K562 (cell line): ENCODE data around the gene SFXN2. TPM values are rescaled to one million over a fixed set of nuclear protein-coding genes. Genes with fewer than 3 reads are reported as not detected.
A peak's percentile ranks its signal among the peaks of the same experiment; 100 is the strongest.

Experiments
- ATAC-seq: fragments of 200-7000 bp; cut with Tn5 transposase; 3 replicates; pipeline ENCODE4 v1.9.1; 2020; ENCODE audit warnings: moderate library complexity
- BruUV-seq: library from RNA; stranded (reverse); fragments of 400-500 nt; replicated peaks from 2 replicates; lab custom pipeline; 2021; lab: Mats Ljungman, UMichigan
- CTCF ChIA-PET: fragments of 300-600 bp; formaldehyde crosslinking; extraction: SDS; loops from one replicate; lab custom pipeline; 2021; ENCODE audit warnings: low intra/inter-chr PET ratio; lab: Yijun Ruan, JAX
- POLR2A ChIA-PET: fragments of 300-600, 350-650 bp; sonication (Branson Sonifier 250); formaldehyde crosslinking; extraction: SDS; loops from one replicate; lab custom pipeline; 2021; ENCODE audit warnings: antibody characterized with exemption, inconsistent platforms; lab: Yijun Ruan, JAX
- DNase-seq, 4 experiments: peaks; one replicate each; pipeline versions ENCODE4 v3.0.0 to v3.0.0-alpha.2; 2011 to 2018; ENCODE audit warnings: low spot score in 3 of 4, mixed read lengths in 3 of 4; ENCODE audit errors: extremely low read depth in 1 of 4
- FAIRE-seq: peaks from 2 replicates; lab custom pipeline; 2011; peaks lifted over from hg19 to GRCh38; lab: Jason Lieb, UNC
- H2AFZ ChIP-seq: 2 replicates; pipeline ENCODE4 v1.6.0; 2011; ENCODE audit warnings: low read depth, low read length, control low read depth, inconsistent platforms
- H3K27ac ChIP-seq: fragments of 200-600 bp; 3 replicates; pipeline ENCODE4 v1.8.0; 2011; ENCODE audit warnings: low read depth, mild to moderate bottlenecking, control low read depth, inconsistent platforms, low read length, moderate library complexity, mixed read lengths; ENCODE audit errors: extremely low read depth
- H3K27me3 ChIP-seq, 2 experiments: fragments of 300-600 bp in 1 of 2; 2 replicates in 1 of 2; 3 replicates in 1 of 2; pipeline versions ENCODE4 v1.6.0 to v1.8.0; 2011; ENCODE audit warnings: inconsistent platforms in 2 of 2, low read length in 2 of 2, mild to moderate bottlenecking in 1 of 2, mixed read lengths in 1 of 2, moderate library complexity in 1 of 2; ENCODE audit not compliant: control insufficient read depth in 2 of 2, insufficient read depth in 2 of 2
- H3K36me3 ChIP-seq: fragments of 300-600 bp; 3 replicates; pipeline ENCODE4 v1.8.0; 2011; ENCODE audit warnings: mild to moderate bottlenecking, low read length, inconsistent platforms; ENCODE audit not compliant: control insufficient read depth, insufficient read depth
- H3K4me1 ChIP-seq, 2 experiments: fragments of 200-600 bp in 1 of 2; replicated peaks in 1 of 2; 2 replicates in 1 of 2; 3 replicates in 1 of 2; pipeline versions ENCODE4 v1.5.1 to v1.8.0; 2011; ENCODE audit warnings: inconsistent platforms in 2 of 2, low read length in 2 of 2, mild to moderate bottlenecking in 1 of 2, mixed read lengths in 1 of 2, moderate library complexity in 1 of 2; ENCODE audit not compliant: control insufficient read depth in 2 of 2, insufficient read depth in 2 of 2
- H3K4me2 ChIP-seq: 2 replicates; pipeline ENCODE4 v1.6.1; 2011; ENCODE audit warnings: low read length, control low read depth, inconsistent platforms, mixed read lengths; ENCODE audit not compliant: insufficient read depth
- H3K4me3 ChIP-seq: fragments of 200-600 bp; sonication (generic), shearing (Covaris generic); 2 replicates; pipeline ENCODE4 v1.5.1; 2016; ENCODE audit warnings: control low read depth, inconsistent platforms
- H3K79me2 ChIP-seq: fragments of 200-600 bp; 3 replicates; pipeline ENCODE4 v1.8.0; 2011; ENCODE audit warnings: low read length, inconsistent platforms; ENCODE audit not compliant: control insufficient read depth, insufficient read depth
- H3K9ac ChIP-seq, 2 experiments: 2 replicates each; pipeline versions ENCODE4 v1.6.0 to v1.6.1; 2011; ENCODE audit warnings: low read depth in 2 of 2, low read length in 2 of 2, control low read depth in 1 of 2, inconsistent platforms in 1 of 2, mild to moderate bottlenecking in 1 of 2, mixed read lengths in 1 of 2; ENCODE audit not compliant: insufficient read depth in 1 of 2
- H3K9me1 ChIP-seq: one replicate; pipeline ENCODE4 v1.6.0; 2011; ENCODE audit warnings: inconsistent platforms, mild to moderate bottlenecking, low read length, moderate library complexity; ENCODE audit not compliant: control insufficient read depth, insufficient read depth
- H3K9me3 ChIP-seq: replicated peaks from 2 replicates; pipeline ENCODE4 v1.5.1; 2011; ENCODE audit warnings: low read depth, low read length, inconsistent platforms; ENCODE audit not compliant: control insufficient read depth, insufficient read depth
- H4K20me1 ChIP-seq: replicated peaks from 2 replicates; pipeline ENCODE4 v1.6.1; 2011; ENCODE audit warnings: low read length, inconsistent platforms, mixed read lengths; ENCODE audit not compliant: control insufficient read depth, insufficient read depth
- CTCFL ChIP-seq: IDR thresholded peaks from 2 replicates; pipeline ENCODE4 v1.6.1; 2011; ENCODE audit warnings: borderline replicate concordance, low read depth, mild to moderate bottlenecking, moderate library complexity, low read length; ENCODE audit not compliant: insufficient read depth, poor library complexity, severe bottlenecking
- E2F1 ChIP-seq: sonication (generic); formaldehyde crosslinking; IDR thresholded peaks from 2 replicates; pipeline ENCODE4 v1.8.1; 2023; ENCODE audit warnings: mild to moderate bottlenecking, missing genetic modification reagents, moderate library complexity
- ESRRB ChIP-seq: fragments of 250-450 bp; sonication (Bioruptor Pico); IDR thresholded peaks from 2 replicates; pipeline ENCODE4 v1.5.0; 2020; ENCODE audit warnings: mild to moderate bottlenecking, moderate library complexity, borderline replicate concordance
- HDGF ChIP-seq: fragments of 450-650 bp; IDR thresholded peaks from 2 replicates; pipeline ENCODE4 v1.6.1; 2016
- MAX ChIP-seq: sonication (generic); formaldehyde crosslinking; IDR thresholded peaks from 2 replicates; pipeline ENCODE4 v1.9.0; 2022; ENCODE audit warnings: mild to moderate bottlenecking, missing genetic modification reagents
- MITF ChIP-seq: IDR thresholded peaks from 2 replicates; pipeline ENCODE4 v1.6.1; 2014; ENCODE audit warnings: antibody characterized with exemption
- NR2C1 ChIP-seq, 2 experiments: fragments of 450-650 bp; IDR thresholded peaks; 2 replicates each; pipeline ENCODE4 v1.6.1; 2017; ENCODE audit warnings: mild to moderate bottlenecking in 2 of 2, antibody characterized with exemption in 1 of 2, inconsistent platforms in 1 of 2, missing compliant biosample characterization in 1 of 2, missing genetic modification characterization in 1 of 2
- ZEB2 ChIP-seq: fragments of 450-650 bp; IDR thresholded peaks from 2 replicates; pipeline ENCODE4 v1.6.1; 2016
- ZNF121 ChIP-seq: sonication (generic); formaldehyde crosslinking; conservative IDR thresholded peaks from 2 replicates; pipeline ENCODE4 v1.8.0; 2022; ENCODE audit warnings: missing genetic modification reagents
- ZNF316 ChIP-seq: fragments of 450-650 bp; IDR thresholded peaks from 2 replicates; pipeline ENCODE4 v1.6.1; 2016
- WGBS: fragments of 100-300 bp; shearing (Covaris generic); methylation state at CpG from one replicate; pipeline ENCODE4 v1.1.6; 2016; ENCODE audit warnings: low coverage, mixed read lengths; ENCODE audit not compliant: insufficient coverage; ENCODE audit errors: missing lambda C conversion rate; 5-methylcytosine and 5-hydroxymethylcytosine counted together
- in situ Hi-C: fragments of 300-500 bp; cut with MboI; formaldehyde crosslinking; loops from 4 replicates; pipeline ENCODE4 v1.15.0; 2018; ENCODE audit warnings: inconsistent platforms, mixed read lengths
- intact Hi-C: fragments of 100-400 bp; cut with micrococcal nuclease; formaldehyde crosslinking; loops from 2 replicates; pipeline ENCODE4 v1.14.2; 2022
- polyA plus RNA-seq, 8 experiments: library from polyadenylated mRNA; depleted of rRNA in 4 of 8; stranded (reverse) in 5 of 8; unstranded in 3 of 8; fragments of >200 nt; fragmentation: Nextera tagmentation in 2 of 8; fragmentation: Illumina TruSeq in 1 of 8; extraction: Ambion mirVana in 2 of 8; extraction: Trizol in 1 of 8; gene quantifications; 2 replicates each; pipeline versions ENCODE4 v1.2.1 to v1.2.3, GENCODE V29; 2011 to 2014; ENCODE audit warnings: inconsistent platforms in 1 of 8, missing spikeins in 1 of 8
- total RNA-seq, 7 experiments: library from RNA; depleted of rRNA in 6 of 7; stranded (reverse); fragments of >200 nt in 6 of 7; fragmentation: Illumina TruSeq in 2 of 7; extraction: Trizol in 2 of 7; gene quantifications; 2 replicates each; pipeline versions ENCODE4 v1.2.1 to v1.2.3, GENCODE V29; 2011 to 2021; ENCODE audit warnings: low replicate concordance in 1 of 7

SFXN2 gene
- total and polyA plus RNA-seq, 9 of the 15 experiments (the other 6 are each of a cell fraction or from before 2014, with no cell fraction given), result 7.3 to 23.8 (median 15.7) TPM

GRCh38 chr10:102701796-102702195 is 12.6 kb upstream of the SFXN2 start:
- POLR2A ChIA-PET, result interaction anchor here (1.8 kb wide), 1 partner anchor 8 kb away, joined by 8 read pairs; no protein-coding TSS in a partner anchor
- no TSS peak for BruUV-seq
- no peak overlapping the region for H3K27ac ChIP-seq

GRCh38 chr10:102702742-102703141 is 11.7 kb upstream of the SFXN2 start:
- H3K4me1 ChIP-seq, result peaks cover 4 to 7% of the 10 kb centered on the region in 2 experiments; a peak in 2 of 5 replicates
- H3K9me3 ChIP-seq, result no peaks in the 10 kb centered on the region
- FAIRE-seq, result no peak
- H3K27ac ChIP-seq, result no peak overlapping the region
- intact Hi-C loops (no loop called here), in situ Hi-C loops (no loop called here)
- POLR2A ChIA-PET, result no interaction called here
- CTCF ChIA-PET, result no interaction called here
- DNase-seq, result no peak
- no peak overlapping the region for H2AFZ ChIP-seq
- H3K36me3 ChIP-seq, result no peaks in the 10 kb centered on the region
- no TSS peak for BruUV-seq
- no peaks in the 10 kb centered on the region for H3K27me3 ChIP-seq
- H3K4me3 ChIP-seq, result no peak overlapping the region
- no peak overlapping the region for H3K4me2 ChIP-seq
- no peaks in the 10 kb centered on the region for H3K79me2 ChIP-seq
- H4K20me1 ChIP-seq, result no peaks in the 10 kb centered on the region
- ATAC-seq, result no peak
- no peak overlapping the region for H3K9ac ChIP-seq
- H3K9me1 ChIP-seq, result no peaks in the 10 kb centered on the region
- 61% methylated on average over 2 of the region's 2 CpGs for WGBS
- TF ChIP-seq ESRRB (no peak), HDGF (no peak), E2F1 (CRISPR knock-in tag) (no peak), MAX (CRISPR knock-in tag) (no peak), MITF (no peak), CTCFL (no peak), NR2C1 (IDR thresholded peaks at IDR 0.05) (no peak), NR2C1 (tag; IDR thresholded peaks at IDR 0.05) (no peak)

More at GRCh38 chr10:102701796-102702195, 12.6 kb upstream of the SFXN2 start:
- H3K4me1 ChIP-seq, result peaks cover 4 to 7% of the 10 kb centered on the region in 2 experiments; a peak in 2 of 5 replicates
- CTCF ChIA-PET, result no interaction called here
- no peaks in the 10 kb centered on the region for H4K20me1 ChIP-seq
- no peak overlapping the region for H3K9ac ChIP-seq
- no peaks in the 10 kb centered on the region for H3K27me3 ChIP-seq
- H3K36me3 ChIP-seq, result no peaks in the 10 kb centered on the region
- no peaks in the 10 kb centered on the region for H3K9me1 ChIP-seq
- H2AFZ ChIP-seq, result no peak overlapping the region
- no peak overlapping the region for H3K4me2 ChIP-seq
- no peak overlapping the region for H3K4me3 ChIP-seq
- in situ Hi-C loops (no loop called here), intact Hi-C loops (no loop called here)
- DNase-seq (no peak), ATAC-seq (no peak), FAIRE-seq (no peak)
- WGBS, result 92% methylated on average over 3 of the region's 3 CpGs
- H3K9me3 ChIP-seq, result no peaks in the 10 kb centered on the region
- no peaks in the 10 kb centered on the region for H3K79me2 ChIP-seq
- TF ChIP-seq ZNF316 (peak; percentile 36; the same call in 1 of the 2 replicates), ZNF121 (peak; percentile 47; the same call in 1 of the 2 replicates), ZEB2 (no peak)
